ENCODE data around the gene LRFN4.

LRFN4 gene

DNA sequence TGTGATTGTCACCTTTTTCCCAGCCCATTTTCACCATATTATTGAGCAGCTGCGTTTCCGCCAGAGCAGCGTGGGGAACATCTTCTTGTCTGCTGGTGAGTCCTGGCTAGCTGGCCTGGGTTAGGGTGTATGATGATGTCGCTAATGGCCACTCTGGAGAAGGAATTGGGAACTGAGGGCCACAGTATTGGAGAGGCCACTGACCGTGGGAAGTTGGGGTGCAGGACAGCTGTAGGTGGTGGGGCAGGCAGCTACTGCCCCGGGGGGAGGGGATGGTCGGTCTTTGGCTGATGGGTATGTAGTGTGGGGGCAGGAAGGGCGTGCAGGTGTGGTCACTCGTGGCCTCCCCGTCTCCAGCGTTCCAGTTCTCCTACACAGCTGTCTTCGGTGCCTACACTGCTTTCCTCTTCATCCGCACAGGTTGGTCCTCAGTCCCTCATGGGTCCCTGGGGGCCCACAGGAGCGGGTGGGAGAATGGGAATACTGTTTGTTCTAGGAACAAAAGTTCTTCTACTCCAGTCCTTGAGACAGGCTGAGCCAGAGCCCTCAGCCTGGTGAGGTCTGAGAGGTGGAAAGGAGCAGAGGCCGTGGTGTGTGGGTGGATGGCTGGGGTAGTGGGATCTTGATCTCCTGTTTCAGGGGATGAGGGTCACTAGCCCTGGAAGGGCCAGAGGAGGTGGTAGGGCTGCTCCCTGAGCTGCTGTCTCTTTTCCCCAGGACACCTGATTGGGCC, 11.6 kb upstream of the LRFN4 start:
- no peak for DNase-seq (ENCODE audit: low read depth, low spot score)

- DNase-seq (ENCODE audit: low read depth, low spot score): no peak
Measured at GRCh38 chr11:66845876-66846212, 11.0 kb upstream of the LRFN4 start.

DNA sequence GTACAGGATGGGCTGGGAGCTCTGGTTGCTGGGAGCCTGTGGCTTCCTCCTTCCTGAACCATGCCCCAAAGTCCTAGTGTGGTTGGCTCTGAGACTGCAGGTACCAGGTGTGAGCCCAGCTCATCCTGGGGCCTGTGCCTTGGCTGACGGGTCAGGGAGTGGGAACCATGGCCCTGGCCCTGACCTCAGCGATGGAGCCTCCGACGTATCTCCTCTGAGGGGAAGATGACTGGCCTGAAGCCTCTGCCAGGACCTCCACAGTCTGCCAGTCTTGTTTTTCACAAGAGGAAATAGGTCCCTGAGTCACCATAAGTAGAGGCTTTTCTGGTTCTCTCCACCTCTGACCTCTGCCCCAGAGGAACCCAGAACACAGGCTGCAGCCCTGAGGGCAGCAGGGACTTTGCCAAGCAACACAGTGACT, 10.2 kb upstream of the LRFN4 start:
- no peak for DNase-seq (ENCODE audit: low read depth, low spot score)

DNA sequence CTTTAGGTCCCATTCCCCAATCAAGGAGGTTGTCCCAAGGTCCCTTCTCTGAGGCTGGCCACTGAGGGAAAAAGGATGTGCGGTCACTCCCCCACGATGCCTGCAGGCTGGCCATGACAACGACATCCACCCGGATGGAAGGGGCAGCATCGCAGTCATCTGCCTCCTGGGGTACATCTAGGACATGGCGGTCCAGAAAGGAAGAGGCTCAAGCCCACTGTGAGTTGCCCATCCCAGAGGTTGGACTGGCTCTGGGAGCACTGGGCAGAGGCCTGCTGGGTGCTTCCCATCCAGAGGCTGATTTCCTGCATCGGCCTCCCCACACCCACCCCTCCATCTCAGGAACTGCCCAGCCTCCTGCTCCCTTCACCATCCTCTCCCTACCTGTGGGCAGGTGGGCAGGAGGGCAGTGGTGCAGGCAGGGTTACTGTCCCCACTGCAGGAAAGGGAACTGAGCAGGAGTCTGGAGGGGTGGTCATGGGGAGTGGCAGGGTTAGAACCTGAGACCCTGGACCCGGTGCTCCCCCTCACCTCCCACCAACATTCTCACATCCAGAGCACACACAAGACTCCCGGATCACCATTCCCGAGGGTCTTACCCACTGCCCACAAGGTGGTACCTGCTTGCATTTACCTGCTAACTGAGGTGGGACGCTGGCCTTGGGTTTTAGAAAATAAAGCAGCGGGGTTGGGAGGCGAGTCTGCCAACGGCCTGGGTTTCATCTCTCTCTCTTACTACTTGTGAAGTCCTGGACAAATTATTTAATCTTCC, 9.2 kb upstream of the LRFN4 start:
- DNase-seq (ENCODE audit: low read depth, low spot score): no peak

DNA sequence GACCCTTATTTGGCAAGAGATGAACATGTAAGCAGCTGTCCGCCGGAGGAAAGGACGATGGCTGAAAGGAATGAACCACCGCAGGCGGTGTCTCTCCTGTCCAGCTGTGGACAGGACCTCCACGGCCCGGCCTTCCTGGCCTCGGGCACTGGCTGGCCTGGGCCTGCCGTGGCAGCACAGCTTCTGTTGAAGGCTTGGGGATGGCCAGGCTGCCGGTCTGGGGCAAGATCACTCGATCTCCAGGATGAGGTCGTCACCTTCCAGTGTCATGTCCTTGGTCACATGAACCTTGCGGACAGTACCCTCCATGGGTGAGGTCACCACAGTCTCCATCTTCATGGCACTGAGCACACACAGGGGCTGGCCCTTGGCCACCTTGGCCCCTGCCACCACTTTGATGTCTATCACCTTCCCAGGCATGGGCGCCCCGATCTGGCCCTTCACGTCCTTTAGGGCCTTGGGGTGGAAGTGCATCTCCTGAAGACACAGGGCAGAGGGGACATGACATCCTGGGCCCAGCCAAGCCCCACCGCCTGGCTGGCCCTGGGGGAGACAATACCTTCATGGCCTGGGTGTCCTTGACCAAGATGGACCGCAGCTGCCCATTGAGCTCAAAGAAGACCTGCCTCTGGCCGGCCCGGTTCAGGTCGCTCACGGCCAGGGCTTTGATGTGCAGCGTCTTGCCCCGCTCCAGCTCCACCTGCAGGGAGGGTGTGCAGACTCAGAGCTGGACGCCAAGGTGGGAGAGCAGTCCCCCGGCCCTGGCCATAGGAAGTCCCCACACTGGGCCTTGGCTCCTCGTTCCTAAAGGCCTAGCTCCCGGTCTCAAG, 8.0 kb upstream of the LRFN4 start:
- no peak for DNase-seq (ENCODE audit: low read depth, low spot score)

DNA sequence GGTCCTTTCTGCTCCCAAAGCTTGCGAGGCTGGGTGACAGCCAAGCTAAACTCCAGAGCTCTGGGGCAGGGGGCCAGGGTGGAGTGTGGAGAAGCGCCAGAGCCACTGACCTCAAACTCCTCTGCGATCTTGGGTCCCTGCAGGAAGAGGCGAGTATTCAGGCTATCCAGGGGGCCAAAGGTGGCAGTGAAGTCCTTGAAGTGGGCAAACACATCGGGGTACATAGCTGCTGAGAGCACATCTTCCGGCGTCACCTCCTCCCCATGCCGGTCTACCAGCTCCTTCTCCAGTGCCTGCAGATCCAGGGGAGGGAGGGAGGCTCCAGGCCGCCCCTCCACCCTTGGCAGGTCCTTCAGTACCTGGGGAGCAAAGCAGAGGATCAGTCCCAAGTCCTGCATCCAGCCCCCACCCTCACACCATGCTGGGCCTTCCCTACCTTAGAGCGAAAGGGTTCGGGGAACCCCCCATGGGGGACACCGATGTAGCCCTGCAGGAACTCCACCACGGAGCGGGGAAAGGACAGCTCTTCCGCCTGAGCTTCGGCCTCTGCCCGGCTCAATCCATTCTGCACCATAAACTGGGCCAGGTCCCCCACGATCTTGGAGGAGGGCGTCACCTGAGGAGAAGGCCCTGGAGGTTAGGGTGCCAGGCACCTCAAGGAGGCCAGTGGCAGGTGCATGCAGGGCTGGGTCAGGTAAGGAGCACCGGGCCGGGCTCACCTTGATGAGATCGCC, 7.2 kb upstream of the LRFN4 start:
- no peak for DNase-seq (ENCODE audit: low read depth, low spot score)

DNA sequence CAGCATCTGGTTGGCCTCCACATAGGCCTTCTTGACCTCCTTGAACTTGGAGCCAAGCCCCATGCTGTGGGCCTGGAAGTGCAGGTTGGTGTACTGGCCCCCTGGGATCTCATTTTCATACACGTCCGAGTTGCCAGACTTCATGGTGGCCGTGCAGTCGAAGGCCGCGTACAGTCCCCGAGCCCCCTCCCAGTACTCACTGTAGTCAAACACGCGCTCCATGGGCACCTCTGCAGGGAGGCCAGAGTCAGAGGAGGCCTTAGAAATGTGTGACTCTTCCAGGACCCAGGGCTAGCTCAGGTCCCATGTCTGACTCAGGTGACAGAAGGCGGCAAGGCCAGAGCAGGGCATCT, 6.7 kb upstream of the LRFN4 start:
- DNase-seq (ENCODE audit: low read depth, low spot score): no peak

GRCh38 chr11:66850588-66851238, 6.2 kb upstream of the LRFN4 start:
- no peak for DNase-seq (ENCODE audit: low read depth, low spot score)

- no peak for DNase-seq (ENCODE audit: low read depth, low spot score)
Measured at GRCh38 chr11:66851239-66851596, 5.6 kb upstream of the LRFN4 start.

- no peak for DNase-seq (ENCODE audit: low read depth, low spot score)
Measured at GRCh38 chr11:66851698-66852465, 5.0 kb upstream of the LRFN4 start.

DNA sequence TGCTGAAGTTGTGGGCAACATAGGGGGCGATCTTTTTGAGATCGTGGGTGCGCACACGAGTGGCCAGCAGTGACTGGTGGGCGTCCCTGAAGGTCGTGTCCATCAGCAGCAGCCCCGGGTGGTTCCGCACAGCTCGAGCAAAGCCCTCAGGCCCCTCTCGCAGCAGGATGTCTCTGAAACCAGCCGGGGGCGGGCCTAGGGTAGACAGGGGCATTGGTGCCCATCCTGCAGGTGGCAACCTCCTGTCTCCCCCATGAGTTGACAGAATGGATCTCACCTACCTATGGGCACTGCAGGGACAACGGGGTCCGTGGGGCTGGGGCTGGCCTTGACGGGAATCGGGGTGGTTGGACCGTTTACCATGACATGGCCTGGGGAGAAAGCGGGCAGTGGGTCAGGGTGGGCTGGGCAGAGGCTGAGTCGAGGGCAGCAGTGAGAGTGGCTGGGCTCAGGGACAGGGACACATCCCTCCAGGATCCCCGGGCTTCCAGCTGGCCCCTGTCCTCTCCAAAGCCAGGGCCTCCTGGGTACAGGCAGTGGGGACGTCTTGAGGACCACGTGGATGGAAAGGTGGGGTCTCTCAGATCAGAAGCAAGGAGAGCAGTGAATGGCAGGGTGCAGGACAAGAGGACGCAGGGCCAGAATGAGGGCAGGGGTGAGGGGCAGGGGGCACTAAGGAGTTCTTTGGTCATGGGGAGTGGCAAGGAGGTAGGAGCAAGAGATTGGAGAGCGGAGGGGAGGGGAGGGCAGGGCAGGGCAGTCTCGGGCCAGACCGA, 4.2 kb upstream of the LRFN4 start:
- DNase-seq (ENCODE audit: low read depth, low spot score): no peak

- no peak for DNase-seq (ENCODE audit: low read depth, low spot score)
Measured at GRCh38 chr11:66853242-66854229, 3.3 kb upstream of the LRFN4 start.

DNA sequence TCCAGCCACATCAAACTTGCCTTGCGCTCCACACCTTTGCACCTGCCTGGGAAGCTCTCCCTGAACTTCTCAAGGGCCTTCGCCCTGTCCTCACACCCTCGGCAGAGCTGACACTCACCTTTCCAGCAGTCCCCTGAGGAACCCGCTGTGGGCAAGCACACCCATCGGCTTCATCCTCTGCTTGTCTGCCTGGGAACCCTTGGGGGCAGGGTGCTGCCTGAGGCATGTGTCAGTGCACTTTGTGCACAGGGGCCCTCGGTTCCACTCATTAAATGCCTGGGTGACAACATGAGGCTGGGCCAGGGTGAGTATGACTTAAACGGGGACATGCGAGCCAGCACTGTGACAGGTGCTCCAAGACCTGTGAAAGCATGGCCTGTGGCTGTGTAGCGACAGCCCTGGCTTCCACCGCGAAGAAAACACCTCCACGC, 2.6 kb upstream of the LRFN4 start:
- DNase-seq (ENCODE audit: low read depth, low spot score): no peak

GRCh38 chr11:66854729-66855211, 2.1 kb upstream of the LRFN4 start:
- no peak for DNase-seq (ENCODE audit: low read depth, low spot score)

- DNase-seq (ENCODE audit: low read depth, low spot score): peak; percentile 62
Measured at GRCh38 chr11:66855574-66856495, 1.0 kb upstream of the LRFN4 start.

DNA sequence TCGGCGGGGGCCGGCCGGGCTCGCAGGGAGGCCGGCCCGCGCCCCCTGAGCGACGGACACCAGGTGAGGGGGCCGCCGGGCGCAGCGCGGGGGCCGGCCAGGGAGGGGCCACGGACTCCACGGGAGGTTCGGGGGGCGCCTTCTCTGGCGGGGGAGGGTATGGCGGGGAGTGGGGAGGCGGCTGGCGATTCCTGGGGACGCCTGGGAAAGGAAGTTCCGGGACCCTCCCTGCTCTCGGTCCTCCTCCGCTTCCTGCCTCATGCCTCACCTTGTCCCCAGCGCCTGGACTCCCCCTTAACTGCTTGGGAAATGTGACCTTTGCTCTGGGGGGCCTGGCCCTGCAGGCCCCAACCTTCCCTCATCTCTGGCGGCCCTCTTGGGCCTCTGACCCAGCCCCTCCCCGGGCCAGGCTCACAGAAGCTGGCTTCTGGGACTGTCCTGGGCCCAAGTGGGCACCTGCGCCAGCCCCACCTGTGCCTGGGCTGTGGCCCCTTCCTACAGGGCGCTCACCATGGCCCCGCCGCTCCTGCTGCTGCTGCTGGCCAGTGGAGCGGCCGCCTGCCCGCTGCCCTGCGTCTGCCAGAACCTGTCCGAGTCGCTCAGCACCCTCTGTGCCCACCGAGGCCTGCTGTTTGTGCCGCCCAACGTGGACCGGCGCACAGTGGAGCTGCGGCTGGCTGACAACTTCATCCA, 516 bp downstream of the LRFN4 start:
- no peak for DNase-seq (ENCODE audit: low read depth, low spot score)

DNA sequence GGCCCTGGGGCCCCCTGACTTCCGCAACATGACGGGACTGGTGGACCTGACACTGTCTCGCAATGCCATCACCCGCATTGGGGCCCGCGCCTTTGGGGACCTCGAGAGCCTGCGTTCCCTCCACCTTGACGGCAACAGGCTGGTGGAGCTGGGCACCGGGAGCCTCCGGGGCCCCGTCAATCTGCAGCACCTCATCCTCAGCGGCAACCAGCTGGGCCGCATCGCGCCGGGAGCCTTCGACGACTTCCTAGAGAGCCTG, 992 bp downstream of the LRFN4 start:
- DNase-seq (ENCODE audit: low read depth, low spot score): no peak

Data from smooth muscle cell of the brain vasculature (primary cell).